SK-N-SH (cell line): ENCODE measurements around the gene NUP42.

Experiments used
- CTCF ChIP-seq: fragments of 200-600 bp; sonication (generic); IDR thresholded peaks from 2 replicates; pipeline ENCODE4 v1.6.1; 2017; ENCODE audit warnings: antibody characterized with exemption, mild to moderate bottlenecking, moderate library complexity
- ELF1 ChIP-seq: IDR thresholded peaks from 2 replicates; pipeline ENCODE4 v1.4.0; 2012
- EP300 ChIP-seq, 2 experiments: IDR thresholded peaks; 2 replicates each; pipeline versions ENCODE4 v1.4.0 to v1.6.1; 2012; ENCODE audit warnings: borderline replicate concordance in 1 of 2, low read depth in 1 of 2, low read length in 1 of 2
- EZH2phosphoT487 ChIP-seq: fragments of 200-600 bp; sonication (generic); IDR thresholded peaks from 2 replicates; pipeline ENCODE4 v1.6.1; 2017; ENCODE audit warnings: low read depth, mixed run types, mild to moderate bottlenecking, antibody characterized with exemption, moderate library complexity, borderline replicate concordance
- FOXM1 ChIP-seq: IDR thresholded peaks from 2 replicates; pipeline ENCODE4 v1.4.0; 2012; ENCODE audit warnings: low read depth, mild to moderate bottlenecking
- JUND ChIP-seq: IDR thresholded peaks from 2 replicates; pipeline ENCODE4 v1.4.0; 2012
- MAX ChIP-seq: IDR thresholded peaks from 2 replicates; pipeline ENCODE4 v1.4.0; 2012; ENCODE audit warnings: low read depth
- MXI1 ChIP-seq: IDR thresholded peaks from 2 replicates; pipeline ENCODE4 v1.6.1; 2012; ENCODE audit warnings: mild to moderate bottlenecking, low read depth, low read length, improper control_type of control experiment
- NRF1 ChIP-seq: IDR thresholded peaks from 2 replicates; pipeline ENCODE4 v1.6.1; 2012; ENCODE audit warnings: low read depth, mild to moderate bottlenecking, low read length
- RAD21 ChIP-seq: IDR thresholded peaks from 2 replicates; pipeline ENCODE4 v1.6.1; 2012; ENCODE audit warnings: mild to moderate bottlenecking, low read length
- SIN3A ChIP-seq: IDR thresholded peaks from 2 replicates; pipeline ENCODE4 v1.6.1; 2012; ENCODE audit warnings: low read depth, mild to moderate bottlenecking, low read length, moderate library complexity, borderline replicate concordance

DNA sequence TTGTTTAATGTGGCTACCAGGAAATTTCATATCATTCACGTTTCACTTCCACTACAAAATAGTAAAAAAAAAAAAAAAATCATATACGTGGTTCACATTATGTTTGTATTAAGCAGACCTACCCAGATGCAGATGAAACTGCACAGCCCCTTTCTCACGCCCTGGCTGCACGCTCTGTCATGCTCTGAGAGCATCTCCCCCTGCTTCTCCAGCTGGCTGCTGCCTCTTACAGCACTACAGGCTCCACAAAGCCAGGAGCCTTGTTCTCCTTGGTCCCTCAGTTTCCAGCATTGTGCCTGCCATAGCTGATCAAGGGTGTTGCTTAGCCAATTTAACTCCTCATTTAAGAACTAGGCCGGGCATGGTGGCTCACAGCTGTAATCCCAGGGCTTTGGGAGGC, 57.9 kb downstream of the NUP42 start:
- no peak for TF ChIP-seq MXI1
- TF ChIP-seq ELF1, result no peak
- TF ChIP-seq MAX, result no peak
- TF ChIP-seq JUND, result no peak
- no peak for TF ChIP-seq NRF1
- TF ChIP-seq SIN3A, result no peak
- TF ChIP-seq RAD21, result no peak
- no peak for TF ChIP-seq EP300 (IDR thresholded peaks at IDR 0.05; ENCODE audit: borderline replicate concordance in 1 of 2, low read depth in 1 of 2, low read length in 1 of 2)
- TF ChIP-seq CTCF, result no peak
- no peak for TF ChIP-seq FOXM1
- TF ChIP-seq EZH2phosphoT487, result no peak
